NB4 (cell line): ENCODE data around the gene CTNNA3.

Experiments
- CTCF ChIP-seq: IDR thresholded peaks from one replicate; pipeline ENCODE4 v1.5.1; 2012; ENCODE audit warnings: low read depth, low read length
- MAX ChIP-seq: IDR thresholded peaks from 2 replicates; pipeline ENCODE4 v1.6.1; 2011; ENCODE audit warnings: low read depth, low read length
- MYC ChIP-seq: IDR thresholded peaks from 2 replicates; pipeline ENCODE4 v1.6.1; 2011; ENCODE audit warnings: low read depth, low read length
- POLR2A ChIP-seq: IDR thresholded peaks from 2 replicates; pipeline ENCODE4 v1.6.1; 2011; ENCODE audit warnings: mild to moderate bottlenecking; ENCODE audit not compliant: insufficient read length; ENCODE audit errors: extremely low read depth

- TF ChIP-seq CTCF (no peak), MAX (no peak), POLR2A (no peak), MYC (no peak)
Observed at GRCh38 chr10:67612577-67613537, 83.1 kb downstream of the CTNNA3 start.
